B cell (primary cell): ENCODE results near the gene RBM28. TPM values are rescaled to one million over a fixed set of nuclear protein-coding genes. Genes with fewer than 3 reads are reported as not detected.

Experiments
- ATAC-seq: fragments of 200-7000 bp; cut with Tn5 transposase; one replicate; pipeline ENCODE4 v1.10.0; 2021; ENCODE audit warnings: low read depth, mild to moderate bottlenecking, moderate number of reproducible peaks, moderate library complexity
- CTCF ChIA-PET: fragments of 350-600 bp; sonication (Branson Sonifier 250); formaldehyde crosslinking; loops from one replicate; lab custom pipeline; 2021; ENCODE audit warnings: antibody characterized with exemption, inconsistent platforms; lab: Charles Lee
- POLR2A ChIA-PET: fragments of 350-600 bp; sonication (Branson Sonifier 250); formaldehyde crosslinking; loops from one replicate; lab custom pipeline; 2021; ENCODE audit warnings: antibody characterized with exemption; lab: Charles Lee
- DNase-seq: peaks from one replicate; pipeline ENCODE4 v3.0.0; 2013
- H2AFZ ChIP-seq: 2 replicates; pipeline ENCODE4 v1.6.1; 2012; ENCODE audit warnings: mild to moderate bottlenecking, low read depth, low read length; ENCODE audit not compliant: insufficient read depth, poor library complexity, severe bottlenecking
- H3K27ac ChIP-seq, 2 donors: 1 replicate in 1 of 2; 2 replicates in 1 of 2; pipeline ENCODE4 v1.5.1; 2012 to 2013; ENCODE audit warnings: low read length in 2 of 2, mild to moderate bottlenecking in 2 of 2, moderate library complexity in 1 of 2
- H3K27me3 ChIP-seq, 4 experiments: fragments of 200-600 bp in 1 of 4; sonication (generic) in 1 of 4; replicated peaks in 1 of 4; 1 replicate in 2 of 4; 2 replicates in 2 of 4; pipeline versions ENCODE4 v1.6.1 to v1.7.0; 2013 to 2016; ENCODE audit warnings: low read length in 3 of 4, mild to moderate bottlenecking in 2 of 4, mixed read lengths in 1 of 4, moderate library complexity in 1 of 4; ENCODE audit not compliant: insufficient read depth in 4 of 4, control insufficient read depth in 3 of 4; ENCODE audit errors: control extremely low read depth in 1 of 4
- H3K36me3 ChIP-seq, 2 experiments: replicated peaks in 1 of 2; 1 replicate in 1 of 2; 2 replicates in 1 of 2; pipeline versions ENCODE4 v1.6.1 to v1.7.1; 2013; ENCODE audit warnings: low read length in 1 of 2; ENCODE audit not compliant: insufficient read depth in 2 of 2, control insufficient read depth in 1 of 2; ENCODE audit errors: control extremely low read depth in 1 of 2, extremely low read depth in 1 of 2
- H3K4me1 ChIP-seq, 2 donors: fragments of 200-600 bp in 1 of 2; sonication (generic) in 1 of 2; 1 replicate in 1 of 2; 2 replicates in 1 of 2; pipeline versions ENCODE4 v1.5.1 to v1.6.1; 2013 to 2017; ENCODE audit warnings: low read length in 2 of 2; ENCODE audit not compliant: control insufficient read depth in 2 of 2, insufficient read depth in 2 of 2
- H3K4me2 ChIP-seq: replicated peaks from 2 replicates; pipeline ENCODE3; 2012; ENCODE audit warnings: mild to moderate bottlenecking, low read depth, low read length; ENCODE audit not compliant: poor library complexity, severe bottlenecking
- H3K4me3 ChIP-seq, 5 experiments: fragments of 200-600 bp in 1 of 5; sonication (generic) in 1 of 5; 1 replicate in 3 of 5; 2 replicates in 2 of 5; pipeline versions ENCODE4 v1.5.1 to v1.7.0; 2011 to 2016; ENCODE audit warnings: low read length in 4 of 5, mild to moderate bottlenecking in 4 of 5, low read depth in 2 of 5, control low read depth in 1 of 5, moderate library complexity in 1 of 5; ENCODE audit not compliant: insufficient read depth in 1 of 5; ENCODE audit errors: control extremely low read depth in 1 of 5, extremely low read depth in 1 of 5
- H3K79me2 ChIP-seq: fragments of 200-600 bp; sonication (generic); one replicate; pipeline ENCODE4 v1.6.0; 2016; ENCODE audit warnings: low read length; ENCODE audit not compliant: control insufficient read depth, insufficient read depth
- H3K9ac ChIP-seq: fragments of 200-600 bp; sonication (generic); 2 replicates; pipeline ENCODE4 v1.6.1; 2017; ENCODE audit warnings: mild to moderate bottlenecking, low read length, moderate library complexity
- H3K9me3 ChIP-seq, 3 donors: one replicate each; pipeline versions ENCODE4 v1.6.1 to v1.7.1; 2013; ENCODE audit warnings: low read length in 2 of 3; ENCODE audit not compliant: control insufficient read depth in 2 of 3, insufficient read depth in 1 of 3; ENCODE audit errors: control extremely low read depth in 1 of 3
- H4K20me1 ChIP-seq: 2 replicates; pipeline ENCODE4 v1.6.0; 2012; ENCODE audit warnings: mild to moderate bottlenecking, low read length; ENCODE audit not compliant: insufficient read depth, control insufficient read depth, poor library complexity, severe bottlenecking
- H3K27ac Mint-ChIP-seq: one replicate; pipeline ENCODE4 v1.8.0; 2021; ENCODE audit warnings: mixed read lengths
- H3K27me3 Mint-ChIP-seq: one replicate; pipeline ENCODE4 v1.8.0; 2021; ENCODE audit warnings: mixed read lengths
- H3K4me1 Mint-ChIP-seq: one replicate; pipeline ENCODE4 v1.8.0; 2021; ENCODE audit warnings: mixed read lengths
- H3K4me3 Mint-ChIP-seq: one replicate; pipeline ENCODE4 v1.8.0; 2021; ENCODE audit warnings: mixed read lengths
- H3K9me3 Mint-ChIP-seq: one replicate; pipeline ENCODE4 v1.8.0; 2022; ENCODE audit warnings: mixed read lengths; ENCODE audit not compliant: insufficient read depth
- EZH2 ChIP-seq: IDR thresholded peaks from 2 replicates; pipeline ENCODE4 v1.6.1; 2012; ENCODE audit warnings: borderline replicate concordance, low read depth, mild to moderate bottlenecking, moderate library complexity, low read length; ENCODE audit not compliant: insufficient read depth, poor library complexity, severe bottlenecking
- WGBS: methylation state at CpG from one replicate; pipeline ENCODE4 v1.1.5; 2013; ENCODE audit warnings: missing lambda C conversion rate; ENCODE audit not compliant: insufficient coverage; 5-methylcytosine and 5-hydroxymethylcytosine counted together
- intact Hi-C: fragments of 100-400 bp; cut with micrococcal nuclease; formaldehyde crosslinking; loops from one replicate; pipeline ENCODE4 v1.10.0; 2022
- polyA plus RNA-seq: library from polyadenylated mRNA; depleted of rRNA; stranded (reverse); fragments of >200 nt; gene quantifications from 2 replicates; pipeline ENCODE4 v1.2.3, GENCODE V29; 2012
- total RNA-seq, 2 donors: library from RNA; stranded (reverse); fragments of 120-200 nt in 1 of 2; gene quantifications; 1 replicate in 1 of 2; 2 replicates in 1 of 2; pipeline versions ENCODE4 v1.2.3 to v1.2.4, GENCODE V29; 2013 to 2022
- TF ChIP-seq, protein P1 (sequence below): fragments of 200-600 bp; IDR thresholded peaks from one replicate; pipeline ENCODE4 v1.8.0; 2022; ENCODE audit warnings: antibody characterized with exemption, mild to moderate bottlenecking

The RBM28 gene
- total and polyA plus RNA-seq, 2 donors (not counting 1 experiment from before 2014, with no cell fraction given), result 10.7 to 46.2 TPM

DNA sequence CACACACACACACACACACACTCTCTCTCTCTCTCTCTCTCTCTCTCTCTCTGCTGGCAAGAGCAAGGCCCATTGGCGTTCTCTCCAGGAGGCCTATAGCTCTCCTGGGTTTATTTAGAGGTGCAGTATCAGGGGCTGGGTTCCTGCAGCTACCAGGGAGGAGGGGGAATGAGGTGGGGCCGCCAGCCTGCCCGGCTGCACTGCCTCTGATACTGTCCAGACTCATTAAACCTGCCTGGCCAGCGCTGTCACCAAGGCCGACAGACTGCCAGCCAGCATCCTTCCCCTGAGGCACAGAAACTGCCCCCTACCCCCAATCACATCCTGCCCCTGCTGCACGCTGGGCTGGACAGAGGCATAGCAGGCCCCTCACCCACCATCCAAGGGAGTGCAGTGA, 13.5 kb upstream of the RBM28 start:
- ATAC-seq, result no peak
- no peak overlapping the region for H3K4me3 Mint-ChIP-seq
- peaks cover 17% of the 10 kb centered on the region for H3K4me1 Mint-ChIP-seq

DNA sequence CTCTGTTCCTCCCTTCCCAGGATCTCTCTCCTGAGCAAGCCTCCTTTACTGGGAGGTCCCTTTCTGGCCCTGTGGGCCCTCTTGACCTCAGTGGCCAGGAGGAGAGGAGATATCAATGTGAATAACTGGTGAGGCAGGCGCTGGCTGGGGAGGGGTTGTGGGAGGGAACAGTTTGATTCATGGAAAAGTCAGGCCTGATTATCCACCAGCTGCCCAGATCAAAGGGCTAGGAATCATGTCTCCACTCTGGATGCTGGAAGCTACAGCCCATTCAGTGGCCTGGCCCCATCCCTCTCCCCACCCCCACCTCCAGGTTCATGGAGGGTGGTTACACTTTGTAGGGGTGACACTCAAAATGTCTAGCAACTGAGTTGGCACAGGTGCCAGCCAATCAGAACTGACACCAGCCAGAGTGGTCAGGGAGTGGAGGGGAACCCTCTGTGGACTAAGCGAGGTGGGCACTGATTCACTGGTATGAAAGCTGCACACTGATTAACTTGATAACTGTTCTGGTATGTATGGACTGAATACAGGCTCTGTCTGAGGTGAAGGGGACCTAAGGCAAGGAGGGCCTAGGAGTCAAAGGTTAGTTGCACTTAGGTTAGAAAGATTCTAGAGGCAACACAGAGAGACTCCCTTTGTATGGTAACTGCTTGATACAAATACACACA, 13.0 kb upstream of the RBM28 start:
- no peaks in the 10 kb centered on the region for H3K79me2 ChIP-seq

More for the DNA sequence above, 13.5 kb upstream of the RBM28 start:
- CTCF ChIA-PET, result interaction anchor here (1.1 kb wide), 1 partner anchor 117 kb away, joined by 3 read pairs; no protein-coding TSS in a partner anchor
- POLR2A ChIA-PET, result no interaction called here
- peaks cover 55% of the 10 kb centered on the region for H3K27me3 Mint-ChIP-seq
- H3K27me3 ChIP-seq, result peaks cover 0 to 45% (median 13%) of the 10 kb centered on the region in 4 experiments
- no peak for TF ChIP-seq EZH2
- TF ChIP-seq, protein P1, sequence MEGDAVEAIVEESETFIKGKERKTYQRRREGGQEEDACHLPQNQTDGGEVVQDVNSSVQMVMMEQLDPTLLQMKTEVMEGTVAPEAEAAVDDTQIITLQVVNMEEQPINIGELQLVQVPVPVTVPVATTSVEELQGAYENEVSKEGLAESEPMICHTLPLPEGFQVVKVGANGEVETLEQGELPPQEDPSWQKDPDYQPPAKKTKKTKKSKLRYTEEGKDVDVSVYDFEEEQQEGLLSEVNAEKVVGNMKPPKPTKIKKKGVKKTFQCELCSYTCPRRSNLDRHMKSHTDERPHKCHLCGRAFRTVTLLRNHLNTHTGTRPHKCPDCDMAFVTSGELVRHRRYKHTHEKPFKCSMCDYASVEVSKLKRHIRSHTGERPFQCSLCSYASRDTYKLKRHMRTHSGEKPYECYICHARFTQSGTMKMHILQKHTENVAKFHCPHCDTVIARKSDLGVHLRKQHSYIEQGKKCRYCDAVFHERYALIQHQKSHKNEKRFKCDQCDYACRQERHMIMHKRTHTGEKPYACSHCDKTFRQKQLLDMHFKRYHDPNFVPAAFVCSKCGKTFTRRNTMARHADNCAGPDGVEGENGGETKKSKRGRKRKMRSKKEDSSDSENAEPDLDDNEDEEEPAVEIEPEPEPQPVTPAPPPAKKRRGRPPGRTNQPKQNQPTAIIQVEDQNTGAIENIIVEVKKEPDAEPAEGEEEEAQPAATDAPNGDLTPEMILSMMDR, result no peak
- H3K4me3 ChIP-seq, result no peak overlapping the region
- 100% methylated on average over 2 of the region's 6 CpGs for WGBS
- H2AFZ ChIP-seq, result no peak overlapping the region
- no peaks in the 10 kb centered on the region for H4K20me1 ChIP-seq
- H3K27ac Mint-ChIP-seq, result no peak overlapping the region
- no peaks in the 10 kb centered on the region for H3K79me2 ChIP-seq
- no peak overlapping the region for H3K27ac ChIP-seq
- no peaks in the 10 kb centered on the region for H3K9me3 Mint-ChIP-seq
- intact Hi-C loops, result no loop called here
- H3K4me1 ChIP-seq, result peaks cover 14 to 16% of the 10 kb centered on the region in 2 donors
- no peaks in the 10 kb centered on the region for H3K36me3 ChIP-seq
- no peak overlapping the region for H3K9ac ChIP-seq
- H3K9me3 ChIP-seq, result peaks cover 0 to 3% (median 0%) of the 10 kb centered on the region in 3 donors
- no peak for DNase-seq
- no peak overlapping the region for H3K4me2 ChIP-seq

More for the DNA sequence above, 13.0 kb upstream of the RBM28 start:
- Histone ChIP-seq H3K9me3 (peaks cover 0 to 3% (median 0%) of the 10 kb centered on the region in 3 donors), H3K36me3 (no peaks in the 10 kb centered on the region), H3K4me3 (no peak overlapping the region), H3K4me2 (no peak overlapping the region), H3K9ac (no peak overlapping the region), H2AFZ (no peak overlapping the region), H3K4me1 (peaks cover 9 to 10% of the 10 kb centered on the region in 2 donors), H3K27ac (no peak overlapping the region), H3K27me3 (peaks cover 0 to 40% (median 11%) of the 10 kb centered on the region in 4 experiments), H4K20me1 (no peaks in the 10 kb centered on the region)
- 74% methylated on average over 2 of the region's 2 CpGs for WGBS
- Mint-ChIP-seq H3K4me1 (peaks cover 11% of the 10 kb centered on the region), H3K9me3 (no peaks in the 10 kb centered on the region), H3K4me3 (no peak overlapping the region), H3K27me3 (peaks cover 49% of the 10 kb centered on the region), H3K27ac (no peak overlapping the region)
- DNase-seq (no peak), ATAC-seq (no peak)
- intact Hi-C loops, result no loop called here
- TF ChIP-seq, protein P1, result no peak
- no peak for TF ChIP-seq EZH2
- ChIA-PET POLR2A (no interaction called here), CTCF (interaction anchor here (0.5 to 1.1 kb wide), 2 partner anchors 80 to 118 kb away, joined by 3 to 5 read pairs; no protein-coding TSS in a partner anchor)
